HG03439 (cell line): ENCODE results near the gene GABRP.
"Not testable (repeated sequence)": the region's sequence is repeated elsewhere in the genome, so short reads cannot be mapped to it uniquely, and the experiment has no call there.

Source experiments
- ATAC-seq: cut with Tn5 transposase; IDR thresholded peaks from one replicate; pipeline ENCODE4 v1.9.1; 2021; ENCODE audit warnings: mild to moderate bottlenecking, moderate library complexity; ENCODE audit not compliant: unreplicated experiment

Gene GABRP

DNA sequence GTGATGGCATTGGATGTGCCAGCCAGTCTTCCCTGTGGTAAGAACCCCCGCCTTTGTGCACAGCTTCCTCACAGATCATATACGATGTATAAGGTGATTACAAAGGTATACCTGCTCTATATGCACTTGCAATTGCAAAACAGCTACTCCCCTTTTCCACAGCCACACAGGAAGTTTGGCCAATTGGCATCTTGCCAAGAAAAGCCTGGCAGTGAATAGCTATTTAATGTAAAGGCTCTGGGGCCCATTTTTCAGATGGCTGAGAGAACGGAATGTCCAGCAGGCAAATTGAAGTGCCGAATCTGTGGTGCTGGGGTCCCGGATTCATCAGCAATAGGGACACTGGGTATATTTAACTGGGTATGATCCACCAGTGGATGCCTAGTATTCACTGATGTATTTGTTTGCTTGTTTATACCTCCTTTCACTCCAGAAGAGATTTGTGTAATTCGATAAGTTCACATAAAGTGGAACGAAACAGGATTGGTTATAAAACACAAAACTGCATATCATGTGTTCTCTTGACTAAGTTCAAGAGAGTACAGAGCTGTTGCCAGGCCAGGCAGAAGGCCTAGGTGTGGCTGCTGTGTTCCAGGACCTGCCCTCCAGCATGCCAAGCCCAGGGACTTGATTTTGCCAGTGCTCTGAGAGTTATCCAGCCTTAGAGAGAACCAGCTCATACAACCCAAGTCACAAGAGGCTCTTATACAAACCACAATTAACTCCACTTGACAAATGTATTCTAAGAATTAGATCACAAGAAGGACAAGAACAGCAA, 27.7 kb upstream of the GABRP start:
- no peak for ATAC-seq

DNA sequence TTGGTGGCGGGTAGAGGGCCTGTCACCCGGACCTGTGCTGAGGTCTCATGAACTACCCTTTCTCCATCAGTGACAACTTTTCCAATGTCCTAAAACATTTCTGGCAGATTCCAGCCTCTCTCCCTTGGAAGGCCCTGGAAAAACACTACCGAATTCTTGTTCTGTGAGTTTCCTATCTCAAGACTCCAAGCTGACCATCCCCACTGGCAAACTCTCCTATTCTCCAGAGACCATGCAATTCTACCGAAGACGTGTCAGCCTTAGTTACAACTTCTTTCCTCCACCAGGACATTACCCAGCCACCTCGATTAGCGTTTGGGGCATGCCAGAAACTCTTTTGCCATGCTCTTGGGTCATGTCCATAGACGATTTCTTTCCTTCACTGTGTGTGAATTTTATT, 26.8 kb upstream of the GABRP start:
- ATAC-seq: no peak

GRCh38 chr5:170757182-170757601, 26.3 kb upstream of the GABRP start:
- peak; percentile 64 for ATAC-seq

DNA sequence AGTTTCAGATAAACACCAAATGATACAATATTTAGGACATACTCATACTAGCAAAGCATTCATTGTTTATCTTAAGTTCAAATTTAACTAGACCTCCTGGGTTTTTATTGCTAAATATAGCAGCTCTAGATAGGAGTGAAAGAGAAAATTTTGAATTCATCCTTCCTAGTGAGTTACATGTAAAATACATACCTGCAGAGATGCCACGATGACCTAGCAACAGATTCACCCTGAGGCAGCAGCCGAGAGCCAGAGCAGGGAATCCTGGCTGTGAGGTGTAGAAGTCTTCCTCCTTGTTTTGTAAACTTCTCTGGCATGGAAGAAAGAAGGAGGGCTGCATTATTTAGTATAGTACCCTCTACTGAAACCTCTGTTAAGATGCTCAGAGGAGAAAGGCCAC, 25.9 kb upstream of the GABRP start:
- no peak for ATAC-seq

DNA sequence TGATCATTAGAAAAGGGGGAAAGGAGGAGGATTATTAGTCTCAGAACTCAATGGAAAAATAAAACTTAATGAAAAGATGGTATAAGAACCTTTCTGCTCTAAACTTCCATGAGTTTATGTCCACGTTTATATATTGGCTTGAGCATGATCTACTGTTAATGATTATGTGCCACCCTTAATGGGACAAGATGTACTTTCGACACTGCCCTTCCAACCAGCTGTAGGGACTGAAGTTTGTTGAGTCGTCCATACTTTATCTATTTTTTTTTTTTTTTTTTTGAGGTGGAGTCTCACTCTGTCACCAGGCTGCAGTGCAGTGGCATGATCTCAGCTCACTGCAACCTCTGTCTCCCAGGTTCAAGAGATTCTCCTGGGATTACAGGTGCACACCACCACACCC, 25.0 kb upstream of the GABRP start:
- ATAC-seq: no peak

DNA sequence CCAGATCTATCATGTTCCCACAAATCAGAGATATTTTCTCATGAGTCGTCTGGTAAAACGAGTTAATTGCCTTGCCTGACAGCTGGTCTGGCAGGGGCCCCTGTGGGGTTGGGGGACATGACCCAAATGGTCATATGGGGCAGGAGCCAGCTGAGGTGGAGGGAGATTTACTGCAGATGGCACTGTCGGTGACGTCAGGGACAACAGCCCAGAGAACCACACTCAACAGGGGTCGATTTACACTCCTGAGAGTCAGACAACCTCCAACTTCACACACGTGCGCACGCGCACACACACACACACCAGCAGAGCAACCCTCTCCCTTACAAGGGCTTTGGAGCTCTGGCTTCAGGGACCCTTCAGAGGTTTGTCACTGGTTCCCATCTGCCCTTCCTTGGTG, 23.4 kb upstream of the GABRP start:
- ATAC-seq: no peak

DNA sequence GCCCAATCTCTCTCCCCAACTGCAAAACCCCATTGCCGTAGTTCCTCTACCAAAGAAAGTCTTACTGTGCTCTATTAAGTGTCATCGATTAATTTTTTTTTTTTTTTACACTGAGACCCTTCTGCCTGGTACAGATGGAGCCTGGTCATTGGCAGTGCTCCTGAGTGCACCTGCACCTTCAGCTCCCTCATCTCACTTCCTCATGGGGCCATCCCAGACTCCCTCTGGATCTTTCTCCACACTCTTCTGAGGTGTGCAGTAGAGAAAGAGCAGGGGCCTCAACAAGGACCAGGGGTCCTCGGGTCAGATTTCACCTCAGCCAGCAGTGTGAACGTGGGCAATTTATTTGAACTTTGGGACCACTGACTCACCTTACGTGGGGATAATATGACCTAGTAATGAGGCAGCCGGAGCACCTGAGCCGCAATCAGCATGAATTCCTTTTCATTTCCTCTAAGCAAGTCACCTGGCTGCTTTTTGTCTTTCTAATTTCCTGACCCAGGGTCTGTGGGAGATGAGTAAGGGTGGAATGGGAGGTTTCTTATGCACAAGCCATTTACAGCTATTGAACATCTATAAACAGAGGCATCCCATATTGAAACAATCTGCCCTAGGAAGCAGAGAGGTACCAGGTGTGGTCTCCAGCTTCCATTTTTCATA, 22.3 kb upstream of the GABRP start:
- no peak for ATAC-seq

- no peak for ATAC-seq
Measured at GRCh38 chr5:170761708-170762066, 21.8 kb upstream of the GABRP start.

GRCh38 chr5:170762298-170762697, 21.2 kb upstream of the GABRP start:
- not testable (repeated sequence) for ATAC-seq

DNA sequence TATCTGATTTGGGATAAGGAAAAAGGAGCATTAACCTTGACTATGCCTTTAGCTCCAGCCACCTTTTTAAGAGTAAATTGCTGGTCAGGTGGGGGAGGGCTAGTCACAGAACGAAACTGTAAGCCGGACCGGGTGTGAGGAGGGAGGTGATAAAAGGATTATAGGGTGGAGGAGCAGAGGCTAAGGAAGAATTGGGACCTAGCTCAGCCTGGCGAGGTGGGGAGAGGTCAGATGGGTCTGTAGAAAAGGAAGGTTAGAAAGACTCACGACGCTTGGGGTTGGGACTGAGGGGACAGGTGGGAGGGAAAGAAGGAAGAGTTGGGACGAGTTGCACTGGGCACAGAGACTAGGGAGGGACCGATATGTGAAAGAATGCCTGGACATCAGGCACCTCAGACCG, 17.7 kb upstream of the GABRP start:
- not testable (repeated sequence) for ATAC-seq

DNA sequence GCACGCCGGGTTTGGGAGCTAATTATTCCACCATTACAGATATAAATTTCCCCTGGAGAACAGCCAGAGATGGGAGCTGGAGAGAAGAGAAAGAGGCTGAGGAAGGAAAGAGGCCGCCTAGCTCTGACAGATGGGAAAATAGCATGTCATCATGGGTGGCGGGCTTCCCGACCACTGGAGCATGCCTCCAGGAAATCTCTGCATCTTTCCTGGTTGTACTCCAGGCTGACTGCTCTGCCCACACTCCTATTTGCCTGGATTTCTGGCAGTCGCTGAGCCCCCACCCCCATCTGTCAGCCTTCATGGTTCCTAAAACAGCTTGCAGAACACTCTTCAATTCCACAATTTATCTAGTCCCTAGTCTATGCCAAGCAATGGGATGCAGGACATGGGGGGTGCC, 14.3 kb upstream of the GABRP start:
- ATAC-seq: no peak

- no peak for ATAC-seq
Measured at GRCh38 chr5:170769898-170770416, 13.6 kb upstream of the GABRP start.

DNA sequence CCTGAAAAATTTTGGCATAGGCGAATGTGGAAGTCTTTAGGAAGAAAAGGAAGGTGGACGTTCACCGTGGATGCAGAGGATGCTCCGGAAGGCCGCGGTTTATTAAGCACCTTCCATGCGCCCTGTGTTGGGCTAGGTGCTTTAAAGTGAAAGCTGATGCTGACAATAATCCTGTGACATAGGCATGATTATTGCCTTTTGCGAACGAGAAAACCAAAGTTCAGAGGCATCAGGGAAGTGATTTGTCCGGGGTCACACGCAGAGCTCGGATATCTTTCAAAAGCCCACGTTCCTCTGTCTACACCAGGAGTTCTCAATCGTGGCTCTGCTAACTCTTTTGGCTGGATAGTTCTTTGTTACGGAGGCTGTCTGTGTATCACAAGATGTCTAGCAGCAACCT, 12.0 kb upstream of the GABRP start:
- no peak for ATAC-seq

GRCh38 chr5:170773024-170773985, 10.2 kb upstream of the GABRP start:
- ATAC-seq: no peak

DNA sequence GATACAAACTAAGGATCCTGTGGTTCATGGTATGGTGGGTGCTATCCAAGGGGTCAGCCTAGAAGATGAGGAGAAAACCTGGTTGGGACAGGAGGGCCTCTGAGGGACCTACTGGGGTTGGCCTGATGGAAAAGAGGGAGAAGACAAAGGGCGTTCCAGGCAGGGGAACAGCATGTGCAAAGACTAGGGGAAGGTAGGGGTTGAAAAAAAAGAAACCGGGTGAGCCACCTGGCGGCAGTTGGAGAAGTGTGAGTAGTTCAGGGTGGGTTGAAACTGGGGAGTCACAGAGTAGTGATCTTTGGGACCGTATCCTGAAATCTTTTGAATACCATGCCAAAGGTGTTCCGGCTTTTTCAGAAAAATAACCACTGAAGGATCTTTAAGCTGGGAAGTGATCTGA, 8.7 kb upstream of the GABRP start:
- no peak for ATAC-seq

GRCh38 chr5:170781946-170782345, 1.6 kb upstream of the GABRP start:
- no peak for ATAC-seq

GRCh38 chr5:170782438-170782837, 1.1 kb upstream of the GABRP start:
- ATAC-seq: no peak

- no peak for ATAC-seq
Measured at GRCh38 chr5:170785416-170785815, 1.9 kb downstream of the GABRP start.

GRCh38 chr5:170787216-170787615, 3.7 kb downstream of the GABRP start:
- ATAC-seq: no peak

- ATAC-seq: no peak
Measured at GRCh38 chr5:170788626-170789304, 5.2 kb downstream of the GABRP start.
